ENCODE results near the gene NPDC1. TPM values are rescaled to one million over a fixed set of nuclear protein-coding genes. Genes with fewer than 3 reads are reported as not detected.
A peak's percentile ranks its signal among the peaks of the same experiment; 100 is the strongest.

The NPDC1 gene
- total RNA-seq, 4 donors from 2014 or later, result 58.0 to 972 (median 274) TPM

DNA sequence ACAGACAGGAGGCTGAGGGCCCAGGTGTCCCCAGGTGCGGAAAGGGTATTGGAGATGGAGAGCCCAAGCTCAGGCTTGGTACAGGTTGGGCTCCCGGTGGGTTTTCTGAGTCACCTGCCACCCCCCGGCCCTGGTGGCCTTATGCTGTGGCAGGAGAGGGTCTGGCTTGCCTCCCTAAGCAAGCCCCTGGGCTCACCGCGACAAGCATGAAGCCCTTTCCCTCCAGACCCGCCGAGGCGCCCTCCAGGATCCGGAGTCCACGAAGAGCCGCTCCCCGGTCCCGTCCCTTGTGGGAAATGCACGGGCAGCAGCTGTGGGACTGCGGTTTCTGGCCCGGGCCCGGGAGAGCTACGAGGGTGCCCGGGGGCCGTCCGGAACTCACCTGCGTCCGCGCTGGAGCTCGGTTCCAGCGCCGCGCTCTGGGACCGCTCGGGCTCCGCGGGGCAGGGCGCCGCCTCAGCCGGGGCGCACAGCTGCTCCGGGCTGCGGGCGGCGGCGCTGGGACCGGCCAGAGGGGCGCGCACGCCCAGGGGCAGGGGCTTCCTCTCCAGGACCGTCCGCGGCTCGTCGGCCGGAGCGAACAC lies 23.6 kb upstream of the NPDC1 start:
- Histone ChIP-seq H3K27me3 (peaks cover 14% of the 10 kb centered on the region), H3K9me3 (no peaks in the 10 kb centered on the region), H3K36me3 (no peaks in the 10 kb centered on the region), H3K4me3 (peak overlapping the region in 3 of 4 donors; percentile 42 to 57 (median 49)), H3K4me1 (peaks cover 4 to 26% (median 23%) of the 10 kb centered on the region in 4 donors), H3K27ac (peak overlapping the region in 2 of 4 donors; percentile 83 to 84)
- WGBS, 2 donors (ENCODE audit: low coverage in 1 of 2), result 2% methylated on average over 44 of the region's 52 CpGs; no CpG with 5 or more reads in 1 of the 2 donors
- peak; percentile 14 for DNase-seq
- intact Hi-C loops (cut with DNase I; ENCODE audit: low total_unique reads), result loop anchor here (2.0 kb wide), 1 partner anchor 23 kb away; the partner anchor contains the start of gene NPDC1
- TF ChIP-seq POLR2AphosphoS5 (IDR thresholded peaks at IDR 0.05) (no peak), POLR2A (IDR thresholded peaks at IDR 0.05) (no peak), EP300 (IDR thresholded peaks at IDR 0.05; ENCODE audit: low read depth) (no peak)
- TF ChIP-seq, protein P1, sequence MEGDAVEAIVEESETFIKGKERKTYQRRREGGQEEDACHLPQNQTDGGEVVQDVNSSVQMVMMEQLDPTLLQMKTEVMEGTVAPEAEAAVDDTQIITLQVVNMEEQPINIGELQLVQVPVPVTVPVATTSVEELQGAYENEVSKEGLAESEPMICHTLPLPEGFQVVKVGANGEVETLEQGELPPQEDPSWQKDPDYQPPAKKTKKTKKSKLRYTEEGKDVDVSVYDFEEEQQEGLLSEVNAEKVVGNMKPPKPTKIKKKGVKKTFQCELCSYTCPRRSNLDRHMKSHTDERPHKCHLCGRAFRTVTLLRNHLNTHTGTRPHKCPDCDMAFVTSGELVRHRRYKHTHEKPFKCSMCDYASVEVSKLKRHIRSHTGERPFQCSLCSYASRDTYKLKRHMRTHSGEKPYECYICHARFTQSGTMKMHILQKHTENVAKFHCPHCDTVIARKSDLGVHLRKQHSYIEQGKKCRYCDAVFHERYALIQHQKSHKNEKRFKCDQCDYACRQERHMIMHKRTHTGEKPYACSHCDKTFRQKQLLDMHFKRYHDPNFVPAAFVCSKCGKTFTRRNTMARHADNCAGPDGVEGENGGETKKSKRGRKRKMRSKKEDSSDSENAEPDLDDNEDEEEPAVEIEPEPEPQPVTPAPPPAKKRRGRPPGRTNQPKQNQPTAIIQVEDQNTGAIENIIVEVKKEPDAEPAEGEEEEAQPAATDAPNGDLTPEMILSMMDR (IDR thresholded peaks at IDR 0.05), result no peak
- in situ Hi-C loops (cut with MboI; ENCODE audit: low pct_ligation_motif_present in 1 of 4, low pct_unique_long_range_greater_than_20kb in 1 of 4, low sequenced_read_pairs in 3 of 4), result no loop called here

DNA sequence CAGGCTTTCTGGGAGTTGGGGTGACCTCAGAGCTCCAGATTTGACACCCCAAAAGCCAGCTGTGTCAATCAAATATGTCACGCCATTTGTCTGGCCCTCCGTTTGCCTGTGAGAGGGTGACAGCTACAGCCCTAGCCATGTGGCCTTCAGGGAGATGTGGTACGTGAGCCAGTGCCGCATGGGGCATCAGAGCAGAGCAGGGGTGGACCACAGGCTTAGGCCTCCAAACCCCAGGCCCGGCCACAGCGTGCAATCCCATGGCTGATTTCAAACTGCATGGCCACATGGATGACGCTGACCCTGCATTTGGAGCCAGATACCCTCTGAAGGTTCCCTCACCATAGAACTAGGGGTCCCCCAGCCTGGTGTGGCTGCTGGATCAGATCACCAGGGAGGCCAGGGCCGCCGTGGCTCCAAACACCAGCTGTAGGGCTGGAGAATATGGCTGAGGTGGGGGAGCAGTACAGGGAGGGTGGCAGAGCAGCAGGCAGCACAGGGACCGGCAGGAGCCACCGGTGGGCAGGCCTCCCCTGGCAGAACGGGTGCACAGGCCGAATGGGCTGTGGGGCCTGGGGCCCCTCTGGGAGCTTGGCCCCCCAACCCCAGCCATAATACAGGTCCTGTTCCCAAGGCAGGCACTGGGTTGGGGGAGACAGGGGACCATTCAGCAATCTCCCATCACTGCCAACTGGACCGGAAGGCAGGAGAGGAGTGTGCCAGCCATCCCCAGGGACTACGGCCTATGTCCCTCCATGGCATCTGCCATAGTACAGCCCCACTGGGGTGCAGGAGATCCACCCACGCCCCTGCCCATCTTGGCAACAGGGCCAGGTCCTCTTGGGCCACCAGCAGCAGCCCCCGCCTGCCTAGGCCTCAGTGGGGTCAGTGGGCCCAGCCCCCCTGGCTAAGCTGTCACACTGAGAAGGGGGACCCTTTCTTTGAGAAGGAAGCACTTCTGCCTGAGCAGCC lies 22.8 kb upstream of the NPDC1 start:
- Histone ChIP-seq H3K4me1 (peaks cover 6 to 28% (median 23%) of the 10 kb centered on the region in 4 donors), H3K27me3 (peaks cover 14% of the 10 kb centered on the region), H3K4me3 (peak overlapping the region in 2 of 4 donors; percentile 49 to 57), H3K9me3 (no peaks in the 10 kb centered on the region), H3K36me3 (no peaks in the 10 kb centered on the region), H3K27ac (peak overlapping the region in 2 of 4 donors; percentile 24 to 84)
- TF ChIP-seq EP300 (IDR thresholded peaks at IDR 0.05; ENCODE audit: low read depth), result no peak
- no peak for TF ChIP-seq POLR2A (IDR thresholded peaks at IDR 0.05)
- no peak for TF ChIP-seq POLR2AphosphoS5 (IDR thresholded peaks at IDR 0.05)
- TF ChIP-seq, protein P1 (IDR thresholded peaks at IDR 0.05), result no peak
- intact Hi-C loops (cut with DNase I; ENCODE audit: low total_unique reads), result loop anchor here (2.0 kb wide), 1 partner anchor 22 kb away; the partner anchor contains the start of gene NPDC1
- peak; percentile 11 for DNase-seq
- in situ Hi-C loops (cut with MboI; ENCODE audit: low pct_ligation_motif_present in 1 of 4, low pct_unique_long_range_greater_than_20kb in 1 of 4, low sequenced_read_pairs in 3 of 4), result no loop called here
- WGBS, 2 donors (ENCODE audit: low coverage in 1 of 2), result 90% methylated on average over 17 of the region's 17 CpGs; no CpG with 5 or more reads in 1 of the 2 donors

DNA sequence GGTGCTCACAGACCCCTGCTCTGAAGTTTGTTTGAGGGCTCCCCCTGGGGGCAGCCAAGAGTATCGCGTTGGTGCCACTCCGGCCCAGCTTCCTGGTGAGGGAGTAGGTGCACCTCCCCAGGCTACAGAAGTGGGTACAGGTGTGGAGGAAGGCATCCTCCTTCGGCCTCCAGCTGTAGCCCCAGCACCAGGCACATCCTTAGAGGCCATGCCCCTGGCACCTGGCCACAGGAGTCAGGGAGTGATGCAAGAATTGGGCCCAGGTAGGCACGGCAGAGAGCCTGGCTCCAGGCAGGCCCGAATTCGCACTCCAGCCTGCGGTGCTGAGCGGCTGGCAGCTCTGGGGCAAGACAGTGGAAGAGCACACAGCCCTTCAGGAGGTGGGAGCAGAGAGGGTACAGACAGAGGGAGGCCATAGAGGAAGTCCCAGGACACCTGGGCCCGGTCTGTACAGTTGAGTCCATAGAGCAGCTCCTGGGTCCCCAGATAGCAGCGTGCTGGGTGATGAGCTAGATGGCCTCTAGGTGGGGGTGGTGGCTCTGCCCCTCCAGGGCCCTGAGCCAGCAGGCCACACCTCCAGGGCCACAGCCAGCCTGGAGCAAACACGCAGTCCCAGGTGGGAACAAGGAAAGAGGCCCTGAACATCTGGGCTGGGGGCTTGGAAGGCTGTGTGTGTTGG lies 22.0 kb upstream of the NPDC1 start:
- H3K36me3 ChIP-seq, result no peaks in the 10 kb centered on the region
- no peak for TF ChIP-seq POLR2AphosphoS5 (IDR thresholded peaks at IDR 0.05)
- TF ChIP-seq, protein P1 (IDR thresholded peaks at IDR 0.05), result peak; percentile 73 to 96 (median 85)
- no peak overlapping the region for H3K4me3 ChIP-seq
- no peaks in the 10 kb centered on the region for H3K9me3 ChIP-seq
- in situ Hi-C loops (cut with MboI; ENCODE audit: low pct_ligation_motif_present in 1 of 4, low pct_unique_long_range_greater_than_20kb in 1 of 4, low sequenced_read_pairs in 3 of 4), result no loop called here
- intact Hi-C loops (cut with DNase I; ENCODE audit: low total_unique reads), result loop anchor here (2.0 kb wide), 1 partner anchor 21 kb away; the partner anchor contains the start of gene NPDC1
- 52% methylated on average over 10 of the region's 12 CpGs; no CpG with 5 or more reads in 1 of the 2 donors for WGBS, 2 donors (ENCODE audit: low coverage in 1 of 2)
- peak overlapping the region in 3 of 4 donors; percentile 4 to 56 (median 24) for H3K27ac ChIP-seq
- peaks cover 14% of the 10 kb centered on the region for H3K27me3 ChIP-seq
- peaks cover 7 to 26% (median 22%) of the 10 kb centered on the region in 4 donors for H3K4me1 ChIP-seq
- DNase-seq, result peak; percentile 90
